Activated CD4-positive, alpha-beta T cell treated with anti-CD3 and anti-CD28 coated beads for 1 hour (primary cell): Measurements from ENCODE around the gene GCSH.

Experiments used
- DNase-seq: peaks from one replicate; pipeline ENCODE4 v3.0.0-alpha.2; 2020

Gene GCSH

DNA sequence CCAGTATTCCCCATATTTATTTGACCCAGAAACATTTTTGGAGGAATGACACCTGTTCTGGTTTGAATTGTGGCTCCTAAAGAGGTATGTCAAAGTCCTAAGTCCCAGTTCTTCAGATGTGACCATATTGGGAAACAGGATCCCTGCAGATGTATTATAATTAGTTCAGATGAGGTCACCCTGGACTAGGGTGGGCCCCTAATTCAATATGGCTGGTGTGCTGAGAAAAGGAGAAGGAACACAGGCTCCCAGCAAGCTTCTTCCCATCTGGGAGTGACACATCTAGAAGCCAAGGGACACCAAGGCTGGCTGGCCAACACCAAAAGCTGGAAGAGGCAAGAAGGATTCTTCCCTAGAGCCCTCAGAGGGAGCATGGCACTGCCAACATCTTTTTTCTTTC is 3.8 kb upstream of the GCSH start:
- no peak for DNase-seq

DNA sequence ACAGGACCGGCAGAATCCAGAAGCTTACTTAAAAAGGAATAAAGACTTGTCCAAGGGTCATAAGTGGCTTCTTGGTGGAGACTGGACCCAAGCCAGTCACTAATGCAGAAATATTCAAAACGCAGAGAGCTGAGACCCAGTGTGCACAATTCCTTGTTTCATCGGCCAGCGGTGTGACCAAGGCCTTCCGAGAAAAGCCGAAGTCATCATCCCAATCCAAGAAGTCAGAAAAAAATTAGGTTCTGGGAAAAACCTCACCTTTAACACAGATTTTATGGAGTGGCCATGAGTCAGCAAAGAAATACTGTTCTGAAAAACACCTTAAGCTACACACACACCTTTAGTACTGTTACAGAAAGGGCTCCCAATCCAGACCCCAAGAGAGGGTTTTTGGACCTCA is 1.0 kb upstream of the GCSH start:
- DNase-seq: no peak

DNA sequence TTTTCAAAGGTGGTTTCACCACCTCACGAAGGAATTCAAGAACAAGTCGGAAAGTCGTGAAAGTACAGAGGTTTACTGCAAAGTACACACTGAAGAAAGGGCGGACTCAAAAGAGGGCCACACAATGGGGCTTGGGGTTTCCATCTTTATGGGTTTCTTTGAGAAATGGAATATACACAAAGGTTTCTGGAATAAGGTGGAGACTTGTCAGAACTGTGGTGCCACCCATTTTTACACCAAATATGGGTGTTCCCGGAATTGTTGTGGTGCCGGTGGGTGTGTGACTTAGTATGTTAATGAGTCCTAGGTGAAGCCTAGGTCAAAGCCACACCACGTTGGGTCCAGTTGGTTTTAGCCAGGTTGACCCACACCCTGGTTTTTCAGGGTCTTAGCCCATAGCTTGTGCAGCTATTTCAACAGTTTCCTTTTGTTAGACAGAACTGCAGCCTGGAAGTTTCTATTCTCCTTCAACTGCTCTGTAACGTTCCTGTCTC is 567 bp upstream of the GCSH start:
- DNase-seq: no peak

DNA sequence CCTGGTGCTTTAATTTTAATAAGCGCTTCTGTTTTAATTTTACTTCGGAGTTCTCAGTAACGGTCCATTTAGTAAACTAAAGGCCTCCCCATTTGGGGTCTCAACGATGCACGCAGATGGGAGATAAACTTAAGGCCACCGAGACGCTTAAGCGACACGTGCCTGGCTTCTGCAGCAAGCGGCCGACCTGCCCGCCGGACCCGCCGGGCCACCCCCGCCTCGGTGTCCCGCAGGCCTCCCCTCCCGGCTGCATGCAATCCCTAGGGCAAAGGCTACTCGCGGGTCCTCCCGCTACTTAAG is 592 bp downstream of the GCSH start:
- DNase-seq: no peak

DNA sequence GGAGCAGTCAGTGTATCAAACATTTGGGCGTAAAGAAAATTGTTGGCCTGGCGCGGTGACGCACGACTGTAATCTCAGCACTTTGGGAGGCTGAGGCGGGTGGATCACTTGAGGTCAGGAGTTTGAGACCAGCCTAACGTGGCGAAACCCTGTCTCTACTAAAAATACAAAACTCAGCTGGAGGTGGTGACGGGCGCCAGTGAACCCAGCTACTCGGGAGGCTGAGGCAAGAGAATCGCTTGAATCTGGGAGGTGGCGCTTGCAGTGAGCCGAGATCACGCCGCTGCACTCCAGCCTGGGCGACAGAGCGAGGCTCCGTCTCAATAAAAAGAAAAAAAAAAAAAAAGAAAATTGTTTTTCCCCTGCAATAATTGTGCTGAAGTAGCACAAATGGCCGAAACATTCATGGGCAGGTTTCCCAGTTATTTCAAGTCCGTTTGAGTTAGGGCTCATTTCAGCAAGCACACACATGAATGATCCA is 1.4 kb downstream of the GCSH start:
- DNase-seq: no peak

DNA sequence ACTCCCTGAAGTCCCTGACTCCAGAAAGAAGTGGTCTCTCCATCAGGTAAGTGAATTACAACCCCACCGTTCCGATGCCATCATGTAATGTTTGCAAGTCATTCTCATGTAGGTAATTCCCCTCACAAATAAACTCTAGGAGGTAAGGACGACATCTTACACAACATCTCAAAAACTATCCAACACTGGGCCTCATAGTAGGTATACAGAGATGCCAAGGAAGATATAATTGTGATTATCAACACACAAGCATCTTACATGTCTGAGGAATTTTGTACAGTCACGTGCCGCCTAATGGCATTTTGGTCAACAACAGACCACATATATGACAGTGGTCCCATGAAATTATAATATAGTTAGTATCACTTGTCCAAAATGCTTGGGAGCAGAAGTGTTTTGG is 7.4 kb downstream of the GCSH start:
- no peak for DNase-seq

DNA sequence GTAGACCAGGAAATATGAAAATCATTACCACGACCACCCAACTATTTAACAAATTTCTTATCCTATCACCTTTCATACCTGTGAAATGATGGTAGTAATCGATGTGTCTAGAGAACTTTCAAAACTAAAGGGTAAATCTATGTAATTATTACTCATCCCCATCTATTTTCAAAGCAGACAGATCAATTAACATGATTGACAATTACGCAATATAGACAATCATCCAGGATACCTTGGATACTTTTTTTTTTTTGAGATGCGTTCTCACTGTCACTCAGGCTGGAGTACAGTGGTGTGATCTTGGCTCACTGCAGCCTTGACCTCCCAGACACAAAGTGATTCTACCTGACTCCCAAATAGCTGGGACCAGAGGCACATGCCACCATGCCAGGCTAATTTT is 15.2 kb downstream of the GCSH start:
- DNase-seq: no peak

DNA sequence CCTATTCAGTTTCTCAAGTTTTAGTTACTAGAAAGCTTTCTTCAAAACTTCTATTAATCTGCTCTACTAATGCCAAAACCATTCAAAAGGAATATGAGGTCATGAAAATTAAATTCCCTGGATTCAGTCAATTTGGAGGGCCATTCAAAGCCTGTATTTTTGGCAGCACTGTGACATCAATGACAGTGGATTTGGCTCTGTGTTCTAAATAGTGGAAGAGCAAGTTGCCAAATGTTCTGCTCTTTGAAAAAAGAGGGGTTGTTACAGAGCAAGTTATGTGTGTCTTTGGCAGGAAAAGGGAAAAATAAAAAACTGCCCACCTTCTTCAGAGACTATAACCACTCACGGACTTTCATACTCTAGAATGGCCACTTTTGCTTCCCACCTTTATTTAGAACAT is 16.0 kb downstream of the GCSH start:
- DNase-seq: no peak

DNA sequence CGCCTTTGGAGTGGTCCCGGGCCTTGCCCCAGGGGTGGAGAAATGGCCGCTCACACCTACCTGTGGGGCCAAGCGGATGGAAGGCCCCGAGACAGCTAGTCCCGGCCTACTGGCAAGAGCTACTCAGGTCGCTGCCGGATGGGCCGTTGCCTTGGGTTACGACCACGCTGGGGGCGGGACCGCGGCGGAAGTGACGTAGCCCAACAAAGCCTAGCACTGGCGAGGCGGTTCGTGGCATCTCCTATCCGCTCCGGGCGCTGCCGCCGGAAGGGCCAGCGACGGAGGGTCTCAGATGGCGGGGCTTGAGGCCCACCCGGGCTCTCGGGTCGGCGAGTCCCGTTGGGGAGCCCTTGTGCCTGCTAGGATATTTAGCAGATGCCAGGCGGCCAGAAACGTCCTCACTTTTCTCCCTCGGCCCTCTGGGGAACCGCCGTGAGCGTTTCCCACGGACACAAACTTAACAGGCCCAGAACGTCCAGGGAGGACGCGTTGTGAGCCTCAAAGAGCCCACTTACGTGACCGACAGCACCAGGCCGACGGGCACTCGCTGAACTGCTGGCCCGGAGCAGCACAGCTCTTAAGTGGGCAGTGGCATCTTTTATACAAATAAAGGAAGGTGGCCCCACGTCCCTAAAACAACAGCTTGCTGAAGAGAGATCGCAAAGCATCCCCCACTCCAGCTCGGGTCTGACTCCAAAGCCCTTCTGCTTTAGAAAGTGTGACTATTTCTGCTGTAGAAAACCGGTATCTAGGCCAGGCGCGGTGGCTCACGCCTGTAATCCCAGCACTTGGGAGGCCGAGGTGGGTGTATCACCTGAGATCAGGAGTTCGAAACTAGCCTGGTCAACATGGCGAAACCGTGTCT is 18.9 kb downstream of the GCSH start, which contains the start of gene C16orf46:
Gene C16orf46, minus strand, starts transcription at position 163 of the 865 bp plus-strand sequence. CDS start 13,283 bp downstream, outside the sequence.
- DNase-seq: peak; percentile 95

DNA sequence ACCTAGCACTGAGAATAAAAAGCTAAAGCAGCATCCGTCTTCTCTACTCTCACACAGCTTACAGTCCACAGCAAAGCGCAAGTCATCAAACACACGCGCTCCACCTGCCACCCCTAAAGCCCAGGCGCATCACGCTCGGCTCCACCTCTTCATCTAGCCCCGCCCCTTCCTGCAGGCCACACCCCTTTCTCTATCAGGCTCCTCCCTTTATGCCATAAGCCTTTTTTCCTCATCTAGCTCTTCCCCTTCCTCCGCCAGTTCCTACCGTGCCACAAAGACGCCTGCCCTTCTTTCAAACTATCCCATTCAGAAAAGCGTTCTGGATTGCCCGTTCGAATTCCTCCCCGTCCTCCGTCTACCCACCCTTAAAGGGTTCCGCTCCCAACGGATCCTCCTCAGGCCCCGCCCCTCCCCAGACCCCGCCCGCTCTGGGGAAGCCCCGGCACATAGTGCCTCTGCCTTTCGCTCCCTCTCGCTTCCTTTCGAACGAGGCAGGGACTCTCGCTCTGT is 19.6 kb downstream of the GCSH start:
- DNase-seq: peak; percentile 89

DNA sequence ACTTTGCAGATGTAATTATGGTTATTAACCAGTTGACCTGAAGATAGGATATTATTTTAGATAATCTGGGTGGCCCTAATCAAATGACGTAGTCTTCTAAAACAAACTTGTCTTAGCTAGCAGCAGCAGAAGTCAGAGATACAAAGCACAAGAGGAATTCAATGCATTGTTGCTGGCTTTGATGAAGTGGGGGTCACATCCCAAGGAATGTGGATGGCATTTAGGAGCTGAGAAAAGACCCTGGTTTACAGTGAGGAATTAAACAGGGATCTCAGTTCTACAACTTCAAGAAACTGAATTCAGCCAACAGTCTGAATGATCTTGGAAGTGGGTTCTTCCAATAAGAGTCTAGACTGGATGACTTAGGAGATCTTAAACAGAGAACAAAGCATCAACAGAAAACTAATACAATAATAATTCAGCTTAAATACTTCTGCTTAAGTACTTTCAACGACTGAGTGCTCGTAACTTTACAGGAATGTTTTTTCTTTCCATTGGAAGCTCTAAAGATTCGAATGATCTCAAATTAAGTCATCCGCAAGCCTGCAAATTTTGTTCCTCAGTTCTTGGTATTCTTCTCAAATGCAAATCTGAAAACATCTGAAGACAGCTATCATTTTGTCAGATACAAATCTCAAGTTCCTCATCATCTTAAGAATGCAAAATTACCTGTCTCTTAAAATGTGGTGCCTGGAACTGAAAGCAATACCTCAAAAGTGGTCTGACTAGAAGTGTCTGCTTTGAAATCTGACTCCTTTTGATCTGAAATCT is 22.4 kb downstream of the GCSH start:
- DNase-seq: no peak

DNA sequence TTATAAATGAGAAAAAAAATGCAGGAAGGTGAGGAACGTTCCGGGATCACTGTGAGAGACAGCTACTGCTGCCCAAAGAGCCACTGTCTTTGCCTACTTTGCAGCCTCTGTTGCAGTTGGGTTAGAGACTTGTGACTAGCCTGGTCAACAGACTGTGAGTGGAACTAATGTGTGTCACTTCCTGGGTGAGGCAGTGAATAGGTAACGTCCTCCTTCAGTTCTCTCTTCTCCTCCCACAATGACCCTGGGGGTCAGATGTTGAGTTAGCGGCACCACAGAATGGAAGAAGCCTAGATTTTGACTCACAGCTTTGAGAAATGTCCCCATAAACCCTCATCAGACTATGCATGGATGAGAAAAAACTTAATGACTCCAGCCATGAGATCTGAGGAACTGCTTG is 24.4 kb downstream of the GCSH start:
- DNase-seq: no peak

DNA sequence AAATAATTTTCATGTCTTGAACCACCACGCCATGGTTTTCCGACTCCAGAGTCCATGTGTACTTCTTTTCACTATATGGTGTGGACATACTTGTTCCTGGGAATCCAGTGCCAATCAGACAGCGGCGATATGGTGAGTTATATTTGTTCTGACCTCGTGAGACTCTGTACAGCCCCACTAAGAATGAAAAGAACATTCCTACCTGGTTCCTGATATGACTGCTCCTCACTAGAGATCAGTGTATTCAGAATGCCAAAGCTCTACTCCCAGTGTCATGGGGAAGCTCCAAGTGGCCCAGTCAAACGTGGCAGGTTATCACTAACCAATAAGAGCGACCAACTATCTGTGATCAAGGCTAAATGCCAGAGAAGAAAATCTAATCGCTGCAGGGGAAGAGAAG is 25.2 kb downstream of the GCSH start:
- DNase-seq: no peak

DNA sequence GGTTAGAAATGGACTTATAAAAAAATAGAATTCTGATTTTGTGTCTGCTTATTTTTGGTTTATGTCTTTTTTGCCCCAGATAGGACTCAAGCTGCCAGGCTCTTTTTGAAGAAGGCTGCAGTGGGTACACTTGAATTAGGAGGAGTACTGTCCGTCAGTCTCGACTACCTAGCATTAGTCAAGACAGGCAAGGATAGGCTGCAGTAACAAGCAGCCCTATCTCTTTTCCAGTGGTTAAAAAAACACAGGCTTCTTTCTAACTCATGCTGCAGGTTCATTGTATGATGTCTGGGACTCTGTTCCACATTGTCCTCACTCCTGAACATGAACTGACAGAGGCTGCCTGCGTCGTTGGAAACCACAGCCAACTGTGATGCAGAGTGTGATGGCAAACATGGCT is 27.1 kb downstream of the GCSH start:
- no peak for DNase-seq

DNA sequence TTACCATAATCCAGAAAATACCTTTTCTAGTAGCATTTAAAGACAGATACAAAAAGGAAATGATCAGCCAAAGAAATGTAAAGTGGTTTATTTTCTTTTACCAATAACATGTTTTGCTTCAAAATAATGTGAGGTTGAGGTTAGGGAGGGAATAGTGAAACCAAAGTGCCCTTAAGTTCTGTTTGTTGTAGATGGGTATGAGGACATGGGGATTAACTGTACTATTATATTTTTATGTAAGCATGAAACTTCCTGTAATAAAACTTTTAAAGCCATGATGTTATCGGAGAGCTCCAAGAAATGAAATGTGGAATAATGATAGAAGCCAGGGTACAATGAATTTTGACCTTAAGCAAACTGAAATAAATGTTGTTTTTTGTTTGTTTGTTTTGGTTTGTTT is 29.0 kb downstream of the GCSH start:
- no peak for DNase-seq

DNA sequence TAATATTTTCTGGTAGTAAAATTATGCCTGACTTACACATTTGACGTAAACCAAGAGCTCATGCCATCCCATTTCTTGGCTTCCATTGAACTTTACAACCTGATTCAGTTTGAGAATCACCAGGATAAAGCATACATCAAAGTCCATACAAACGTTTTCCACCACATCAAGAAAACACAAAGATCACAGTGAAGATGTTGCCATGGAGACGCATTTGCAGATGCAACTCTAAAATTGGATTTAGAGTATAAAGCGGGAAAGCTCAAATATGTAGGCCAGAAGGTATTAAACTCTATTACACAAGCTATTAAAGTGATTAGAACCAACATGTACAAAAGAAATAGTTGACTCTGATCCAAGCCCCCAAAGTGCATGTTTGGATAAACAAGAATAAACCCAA is 29.5 kb downstream of the GCSH start:
- DNase-seq: no peak

DNA sequence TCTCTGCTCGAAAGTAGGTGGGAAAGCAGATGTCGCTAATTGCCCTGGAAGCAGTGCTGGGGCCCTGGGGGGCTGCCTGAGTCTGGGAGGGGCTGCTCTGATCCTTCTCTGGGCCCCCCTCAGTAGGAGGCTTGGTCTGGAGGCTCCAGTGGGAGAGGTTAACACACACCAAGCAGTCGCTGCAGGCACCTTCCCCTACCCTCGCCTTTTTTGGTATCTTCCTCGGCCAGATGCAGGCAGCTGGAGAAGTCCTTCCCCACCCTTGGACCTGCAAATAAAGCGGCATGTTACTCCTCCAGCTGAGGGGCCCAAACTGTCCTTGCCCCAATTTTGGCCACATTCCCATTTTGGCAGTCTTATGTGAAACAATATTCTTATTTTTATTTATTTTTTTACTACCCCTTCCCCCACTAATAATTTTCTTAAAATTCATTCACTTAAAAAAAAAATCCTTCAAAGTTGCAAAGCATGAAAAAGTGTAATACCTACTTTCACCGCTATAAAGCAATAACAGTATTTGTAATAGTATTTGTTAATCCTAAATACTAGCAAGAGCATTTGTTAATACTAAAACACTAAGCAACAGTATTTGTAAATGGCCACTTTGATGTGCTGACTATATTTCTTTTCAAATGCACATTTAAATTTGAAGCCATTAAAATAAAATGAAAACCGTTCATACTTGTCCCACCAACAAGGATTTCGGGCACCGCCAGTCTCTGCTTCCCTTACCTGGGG is 34.2 kb downstream of the GCSH start:
- DNase-seq: no peak

DNA sequence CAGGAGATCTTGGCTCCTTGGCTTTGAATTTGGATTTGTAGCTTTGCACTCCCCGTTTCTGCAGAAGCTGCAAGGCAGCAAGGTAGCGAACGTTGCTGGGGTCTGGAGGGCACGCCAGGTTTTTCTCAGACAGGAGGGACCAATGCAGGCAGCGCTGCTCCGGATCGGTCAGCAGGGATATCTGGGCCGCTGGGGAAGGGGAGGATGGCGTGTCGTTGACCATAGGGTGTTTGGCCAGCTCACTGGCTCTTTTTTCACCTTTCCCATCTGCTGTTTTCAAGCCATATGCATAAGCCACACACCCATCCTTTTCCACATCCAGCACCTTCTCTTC is 34.9 kb downstream of the GCSH start:
- DNase-seq: no peak

DNA sequence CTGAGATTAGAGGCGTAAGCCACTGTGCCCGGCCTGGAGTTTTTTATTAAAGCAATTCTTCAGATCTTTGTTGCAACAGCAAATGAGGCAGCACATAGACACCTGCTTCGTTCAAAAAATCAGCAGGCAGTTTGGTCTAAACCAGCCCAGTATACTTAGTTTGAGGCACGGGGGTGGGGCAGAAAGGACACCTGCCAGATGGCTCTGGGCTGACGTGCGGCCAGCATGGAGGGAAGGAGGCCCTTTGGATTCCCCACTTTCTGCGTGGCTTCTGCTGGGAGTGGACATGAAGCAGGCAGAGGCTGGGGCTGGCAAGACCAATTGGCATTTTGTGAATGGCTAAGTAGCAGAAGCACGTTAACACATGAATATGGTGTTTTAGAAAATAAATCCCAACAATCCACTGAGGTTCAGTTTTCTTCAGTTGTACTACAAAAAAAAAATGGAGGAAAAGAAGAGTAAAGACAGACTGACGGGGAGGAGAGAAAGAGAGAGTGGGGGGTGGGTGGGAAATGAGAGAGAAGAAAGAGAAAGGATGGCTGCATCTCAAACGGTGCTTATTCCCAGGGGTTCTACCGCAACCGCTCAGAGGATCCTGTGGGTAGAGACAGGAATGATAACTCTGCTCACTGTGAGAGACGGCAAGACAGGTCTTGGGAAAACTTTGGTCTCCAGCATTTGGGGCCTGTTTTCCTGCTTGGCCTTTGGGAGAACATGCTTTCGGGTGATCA is 35.5 kb downstream of the GCSH start:
- DNase-seq: no peak

DNA sequence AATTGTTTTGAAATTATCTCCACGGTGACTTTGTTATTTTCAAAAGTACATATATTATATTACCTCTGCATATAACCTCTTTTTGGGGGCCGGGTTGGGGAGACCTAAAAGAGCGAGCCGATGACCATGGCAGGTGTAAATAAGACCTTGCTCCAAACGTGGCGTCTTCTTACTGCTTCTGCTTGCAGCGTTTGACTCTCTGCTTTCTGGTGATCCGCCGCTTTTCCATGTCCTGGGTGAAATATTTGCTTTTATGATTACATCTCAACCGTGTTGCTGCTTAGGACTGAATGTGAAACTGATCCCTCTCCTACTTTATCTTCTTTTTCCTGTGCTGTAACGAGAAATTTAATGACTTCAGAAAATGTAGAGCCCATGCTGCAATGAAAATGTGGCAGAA is 42.4 kb downstream of the GCSH start:
- no peak for DNase-seq

DNA sequence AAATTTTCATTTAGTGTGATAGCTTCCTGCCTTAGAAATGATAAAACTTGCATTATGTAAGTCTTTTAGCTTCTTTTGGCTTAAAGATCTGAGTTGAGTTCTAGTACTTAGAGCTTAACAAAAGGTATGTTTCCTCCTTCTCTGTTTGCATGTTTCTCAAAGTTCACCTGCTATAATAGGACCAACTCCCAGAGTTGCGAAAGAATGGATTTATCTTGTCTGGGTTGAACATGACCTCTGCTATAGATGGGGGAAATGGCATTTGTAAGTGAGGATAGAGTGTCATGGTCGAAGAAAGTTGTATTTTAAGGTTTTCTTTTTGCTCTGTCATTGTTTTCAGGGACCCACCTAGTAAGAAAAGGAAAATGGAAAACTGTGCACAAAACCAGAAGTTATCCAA is 53.4 kb downstream of the GCSH start:
- DNase-seq: no peak

DNA sequence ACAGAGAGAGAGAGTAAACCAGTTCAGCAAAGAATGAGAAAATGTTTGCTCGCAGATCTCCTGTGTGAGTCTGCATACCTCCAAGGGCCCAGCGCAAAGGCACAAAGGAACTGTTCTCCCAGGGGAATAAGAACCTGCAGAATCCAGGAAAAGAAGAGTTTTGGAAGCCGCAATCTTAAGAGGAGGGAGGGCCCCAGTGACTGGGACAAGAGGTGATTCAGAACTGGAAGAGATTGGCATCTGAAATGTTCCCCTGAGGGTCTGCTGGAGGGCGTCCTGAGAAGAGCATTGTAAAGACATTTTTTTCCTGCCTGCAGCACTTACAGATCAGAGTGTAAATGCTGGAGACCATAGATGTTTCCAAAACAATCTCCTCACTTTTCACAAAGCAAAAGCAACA is 54.5 kb downstream of the GCSH start:
- no peak for DNase-seq

DNA sequence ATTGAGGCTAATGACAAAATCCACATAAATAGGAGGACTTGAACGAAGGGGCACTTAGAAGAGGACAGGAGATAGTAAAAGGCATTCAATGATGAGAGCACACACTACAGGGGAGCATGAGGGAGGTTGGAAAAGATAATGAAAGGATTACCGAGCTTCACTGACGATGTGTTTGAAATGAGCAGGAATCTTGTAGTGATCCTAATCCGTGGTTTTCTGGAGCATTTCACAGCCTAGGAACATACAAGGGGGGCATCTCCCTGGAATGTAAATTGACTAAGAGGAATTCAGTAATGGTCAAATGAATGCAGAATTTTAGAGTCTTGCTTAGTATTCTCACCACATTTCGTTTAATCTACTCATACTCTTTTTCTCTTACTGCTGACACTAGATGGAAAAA is 55.4 kb downstream of the GCSH start:
- no peak for DNase-seq
